Stimulated activated CD4-positive, alpha-beta T cell treated with anti-CD3 and anti-CD28 coated beads, TNF-alpha, amount 100 ng/mL, for 1 hour (primary cell): ENCODE measurements around the gene OGFOD2.

ENCODE experiments used
- DNase-seq, 3 donors: peaks; one replicate each; pipeline ENCODE4 v3.0.0-alpha.2; 2020; ENCODE audit warnings: low read depth in 3 of 3, low spot score in 1 of 3

Gene OGFOD2

DNA sequence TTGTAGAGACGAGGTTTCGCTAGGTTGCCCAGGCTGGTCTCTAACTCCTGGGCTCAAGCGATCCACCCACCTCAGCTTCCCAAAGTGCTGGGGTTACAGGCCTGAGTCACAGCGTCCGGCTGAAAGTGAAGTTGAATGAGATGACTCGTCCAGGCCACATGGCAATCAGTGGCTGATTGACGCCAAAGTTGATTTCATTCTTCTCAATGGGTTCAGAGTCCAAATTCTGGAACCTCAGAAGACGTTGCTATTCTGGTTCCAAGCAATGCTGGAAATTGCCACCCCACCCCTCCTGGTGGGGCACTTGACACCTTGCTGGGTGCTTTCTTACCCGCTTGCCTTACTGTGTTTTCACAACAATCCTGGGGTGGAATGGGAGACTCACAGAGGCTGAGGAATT lies 23.6 kb upstream of the OGFOD2 start:
- no peak for DNase-seq

DNA sequence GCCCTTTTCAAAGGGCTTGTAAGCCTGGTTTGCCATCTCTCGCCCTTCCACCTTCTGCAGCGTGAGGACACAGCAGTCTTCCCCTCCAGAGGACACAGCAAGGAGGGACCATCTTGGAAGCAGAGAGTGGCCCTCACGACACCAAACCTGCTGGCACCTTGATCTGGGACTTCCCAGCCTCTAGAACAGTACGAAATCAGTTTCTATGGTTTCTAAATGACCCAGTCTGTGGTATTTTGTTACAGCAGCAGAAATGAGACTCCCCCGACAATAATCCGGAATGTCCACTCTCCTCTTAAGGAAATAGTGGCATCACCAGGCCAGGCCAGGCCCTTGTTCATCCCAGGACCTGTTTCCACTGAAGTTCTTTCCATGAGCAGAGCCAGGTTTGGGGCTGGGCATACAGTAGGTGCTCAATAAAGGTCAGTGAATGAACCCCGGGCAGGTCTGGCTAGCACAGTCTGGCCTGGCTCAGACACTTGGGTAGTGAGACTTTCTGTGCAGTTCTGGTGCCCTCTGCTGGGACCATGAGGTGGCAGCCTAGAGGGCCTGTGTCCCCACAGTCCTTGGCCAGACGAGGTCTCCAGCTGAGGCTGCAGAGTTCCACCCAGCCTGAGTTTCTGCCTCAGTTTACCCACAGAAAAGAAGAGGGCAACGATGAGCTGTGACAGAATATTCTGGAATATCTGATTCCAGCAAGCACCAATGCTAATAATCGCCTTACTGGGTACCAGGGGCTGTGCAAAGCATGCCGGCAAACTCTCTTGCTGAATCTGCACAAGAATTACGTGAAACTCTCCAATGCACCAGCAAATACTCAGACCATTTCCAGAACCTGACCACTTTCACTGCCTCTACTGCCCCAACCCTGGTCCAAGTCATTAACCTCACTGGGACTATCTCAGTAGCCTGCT lies 22.8 kb upstream of the OGFOD2 start:
- peak; percentile 39 to 62 (median 55) for DNase-seq

DNA sequence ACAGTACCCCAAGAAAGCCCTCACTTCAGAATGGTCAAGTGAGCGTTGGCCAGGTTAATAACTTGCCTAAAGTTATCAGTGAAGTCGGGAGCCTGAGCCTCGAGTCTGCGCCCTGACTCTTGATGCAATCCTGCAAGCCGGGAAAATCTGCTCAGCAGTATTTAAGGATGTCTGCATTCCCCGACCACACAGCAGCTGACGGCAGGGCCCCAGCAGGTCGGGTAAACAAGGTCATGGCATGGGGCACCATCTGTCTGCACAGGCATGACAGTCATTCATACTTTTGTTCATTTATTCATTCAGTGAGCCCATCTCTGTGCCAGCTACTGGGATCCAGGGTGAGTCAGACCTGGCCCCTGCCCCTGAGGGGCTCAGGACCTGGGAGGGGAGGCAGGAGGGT lies 19.9 kb upstream of the OGFOD2 start:
- no peak for DNase-seq

DNA sequence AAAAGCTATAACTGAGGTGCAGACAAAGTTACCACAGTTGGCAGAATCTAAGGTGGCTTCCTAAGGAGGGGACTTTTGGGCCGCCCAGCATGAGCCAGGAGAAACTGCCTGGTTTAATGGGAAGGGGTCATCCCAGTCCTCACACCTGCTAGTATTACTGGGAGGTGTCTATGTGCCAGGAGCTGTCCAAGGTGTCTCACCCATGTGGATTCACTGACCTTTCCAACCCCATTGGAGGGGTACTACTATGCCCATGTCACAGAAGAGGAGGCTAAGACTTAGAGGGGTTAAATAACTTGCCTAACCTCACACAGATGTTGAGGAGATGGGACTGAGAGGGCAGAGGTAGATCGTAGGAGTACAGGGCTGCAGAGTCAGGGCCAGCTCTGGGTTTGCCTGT lies 19.0 kb upstream of the OGFOD2 start:
- DNase-seq = no peak

DNA sequence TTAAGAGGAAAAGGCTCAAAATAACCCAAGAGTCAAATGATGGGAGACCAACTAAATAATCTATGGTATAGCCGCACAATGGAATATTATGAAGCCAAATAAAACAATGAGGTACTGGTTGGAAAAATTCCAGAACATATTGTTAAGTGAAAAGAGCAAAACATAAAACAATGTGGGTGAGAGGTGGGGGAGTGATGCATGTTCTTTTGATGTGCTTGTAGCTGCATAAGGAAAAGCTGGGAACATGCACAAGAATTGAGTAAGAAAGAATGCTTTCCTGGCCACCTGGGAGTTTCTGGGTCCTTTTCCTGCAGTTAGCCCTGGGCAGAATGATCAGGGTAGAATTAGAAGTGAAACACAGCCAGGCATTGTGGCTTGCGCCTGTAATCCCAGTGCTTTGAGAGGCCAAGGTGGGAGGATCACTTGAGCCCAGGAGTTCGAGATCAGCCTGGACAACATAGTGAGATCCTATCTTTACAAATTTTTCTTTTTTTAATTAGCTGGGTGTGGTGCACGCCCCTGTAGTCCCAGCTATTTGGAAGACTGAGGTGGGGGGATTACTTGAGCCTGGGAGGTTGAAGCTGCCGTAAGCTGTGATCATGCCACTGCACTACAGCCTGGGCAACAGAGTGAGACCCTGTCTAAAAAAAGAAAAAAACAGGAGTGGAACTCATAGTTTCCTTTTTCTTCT lies 16.7 kb upstream of the OGFOD2 start:
- no peak for DNase-seq

DNA sequence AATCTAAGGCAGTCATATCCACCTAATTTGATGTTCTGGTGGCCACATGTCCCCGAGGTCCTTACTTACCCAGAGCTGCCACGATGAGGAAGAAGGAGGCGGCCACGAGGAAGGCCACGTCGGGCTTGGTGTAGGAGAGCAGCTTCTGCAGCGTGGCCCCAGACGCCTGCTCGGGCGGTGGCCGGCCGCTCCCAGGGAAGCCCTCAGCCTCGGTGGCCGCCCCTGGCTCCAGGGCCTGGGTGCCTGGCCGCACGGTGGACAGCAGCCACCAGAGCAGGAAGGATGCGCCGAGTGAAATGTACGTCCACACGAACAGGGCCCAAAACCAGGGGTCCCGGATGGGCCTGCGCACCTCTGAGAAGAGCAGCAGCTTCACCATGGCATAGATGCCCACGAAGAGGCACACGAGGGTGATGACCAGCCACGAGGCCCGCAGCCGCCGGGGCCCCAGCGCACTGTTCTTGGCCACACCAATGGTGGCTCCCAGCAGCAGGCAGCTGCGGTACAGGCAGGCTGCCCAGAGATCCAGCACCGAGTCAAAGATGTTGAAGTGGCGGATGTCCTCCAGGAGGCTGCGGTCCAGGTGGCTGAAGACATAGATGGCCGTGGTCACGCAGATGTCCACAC lies 15.4 kb upstream of the OGFOD2 start:
- DNase-seq = no peak

DNA sequence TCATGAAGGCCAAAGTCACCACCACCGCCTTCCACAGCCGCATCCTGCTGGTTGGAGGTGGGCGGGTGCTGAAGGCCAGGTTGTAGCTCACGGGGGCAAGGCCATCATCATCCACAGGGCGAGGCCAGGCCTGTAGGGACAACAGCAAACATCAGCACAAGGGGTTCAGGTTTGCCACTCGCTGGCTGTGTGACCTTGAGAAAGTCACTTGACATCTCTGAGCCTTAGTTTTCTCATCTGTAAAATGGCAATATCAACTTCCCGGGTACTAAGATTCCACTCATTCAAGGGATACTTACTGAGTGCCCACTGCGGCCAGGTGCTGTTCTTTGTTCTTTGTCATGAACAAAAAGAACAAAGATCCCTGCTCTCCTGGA lies 14.9 kb upstream of the OGFOD2 start:
- DNase-seq = no peak

DNA sequence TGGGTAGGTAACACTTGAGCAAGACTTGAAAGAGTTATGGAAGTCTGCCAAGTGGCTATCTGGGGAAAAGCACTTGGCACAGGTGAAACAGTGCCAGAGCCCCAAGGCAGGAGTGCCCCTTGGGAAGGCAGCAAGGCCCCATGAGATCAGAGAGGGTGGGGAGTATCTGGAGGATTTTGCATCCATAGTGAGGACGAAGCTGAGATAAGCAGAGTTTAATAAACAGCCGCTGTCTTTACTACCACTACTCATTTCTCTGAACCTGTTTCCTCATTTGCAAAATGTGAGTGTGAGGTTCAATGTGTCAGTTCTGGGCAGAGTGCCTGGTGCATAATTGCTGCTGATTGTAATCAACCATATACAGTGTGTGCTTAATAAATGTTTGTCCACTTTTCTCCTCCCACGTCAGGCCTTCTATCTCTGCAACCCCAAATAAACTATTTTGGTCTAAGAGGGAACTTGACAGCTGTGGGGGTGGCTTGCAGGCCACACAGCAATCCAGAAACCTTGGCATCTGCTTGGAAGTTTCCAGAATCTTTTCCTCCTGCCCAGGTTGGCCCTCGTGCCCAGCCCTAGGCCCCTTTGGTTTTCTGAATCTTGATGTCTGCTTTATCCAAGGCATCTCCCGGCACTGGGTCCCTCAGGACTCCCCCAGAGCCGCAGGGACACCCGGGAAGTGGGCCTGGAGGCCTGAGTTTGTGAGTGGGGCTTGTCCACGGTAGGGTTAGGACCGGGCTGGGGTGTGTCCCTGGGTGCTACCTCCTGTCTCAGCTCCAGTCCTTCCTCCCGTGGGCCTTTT lies 13.3 kb upstream of the OGFOD2 start:
- no peak for DNase-seq

DNA sequence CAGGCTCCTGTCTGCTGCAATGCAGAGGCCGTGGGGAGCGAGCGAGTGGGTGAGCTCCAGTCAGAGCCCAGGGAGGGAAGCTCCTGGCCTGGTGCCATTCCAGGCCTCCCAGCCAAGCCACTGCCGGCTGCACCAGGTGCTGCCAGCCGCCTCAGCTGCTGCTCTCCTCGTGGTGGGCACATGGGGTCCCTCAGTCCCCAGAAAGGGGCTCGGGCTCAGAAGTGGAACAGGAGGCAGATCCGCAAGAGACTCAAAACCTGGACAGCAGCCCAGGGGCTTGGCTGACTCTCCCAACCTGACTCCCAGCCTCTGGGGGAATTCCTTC lies 11.1 kb upstream of the OGFOD2 start:
- no peak for DNase-seq

DNA sequence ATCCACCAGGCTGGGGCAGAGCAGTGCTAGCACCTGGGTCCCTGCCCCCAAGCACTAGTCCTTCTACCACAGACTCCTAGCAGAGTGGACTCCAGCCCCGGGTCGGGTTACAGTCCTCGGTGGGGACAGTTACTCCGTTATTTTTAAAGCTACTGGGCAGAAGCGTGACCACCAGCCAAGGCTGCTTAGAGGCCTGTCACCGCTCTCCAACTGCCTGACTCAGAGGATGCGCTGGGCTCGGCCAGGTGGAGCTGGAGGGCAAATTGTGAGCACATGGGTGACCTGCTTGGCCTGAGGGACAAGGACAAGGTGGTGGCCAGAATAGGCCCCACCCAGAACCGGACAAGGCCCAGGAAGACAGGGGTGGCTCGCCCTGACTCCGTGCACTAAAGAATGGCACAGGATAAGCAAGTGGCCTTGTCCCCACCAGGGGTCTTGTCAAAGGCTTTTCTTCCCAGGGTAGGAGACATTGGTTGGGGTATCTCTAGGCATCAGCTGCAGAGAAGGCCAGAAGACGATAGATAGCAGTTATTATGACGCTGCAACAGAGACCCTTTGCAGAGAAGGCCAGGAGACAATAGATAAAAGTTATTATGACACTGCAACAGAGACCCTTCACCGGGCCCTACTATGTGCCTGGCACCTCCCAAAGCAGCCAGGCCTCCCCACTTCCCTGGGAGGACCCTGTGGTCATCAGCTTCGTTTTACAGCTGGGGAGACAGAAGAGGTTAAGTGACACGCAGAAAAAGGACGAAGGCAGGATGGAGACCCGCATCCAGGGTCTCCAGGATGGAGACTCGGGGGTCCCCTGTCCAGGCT lies 10.4 kb upstream of the OGFOD2 start:
- no peak for DNase-seq

DNA sequence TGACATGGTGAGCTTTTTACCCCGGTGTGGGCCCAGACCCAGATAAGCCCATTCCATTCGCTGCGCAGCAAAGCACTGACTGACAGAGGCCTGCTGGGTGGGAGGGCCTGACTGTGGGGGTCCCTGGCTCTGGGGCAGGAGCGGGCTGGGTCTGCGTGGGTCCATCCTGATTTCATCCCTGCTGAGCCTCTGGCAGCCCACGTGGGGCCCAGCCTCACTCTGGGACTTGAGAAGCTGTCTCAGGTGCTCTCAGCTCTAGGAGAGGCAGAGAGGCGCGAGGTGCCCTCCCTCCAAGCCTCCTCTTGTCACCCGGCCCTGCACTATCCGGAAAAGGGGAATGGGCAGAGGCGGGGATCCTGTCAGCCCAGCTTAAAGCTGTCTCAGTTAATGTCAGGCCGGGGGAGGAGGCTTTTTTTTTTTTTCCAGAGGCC lies 9.7 kb upstream of the OGFOD2 start:
- DNase-seq = no peak

DNA sequence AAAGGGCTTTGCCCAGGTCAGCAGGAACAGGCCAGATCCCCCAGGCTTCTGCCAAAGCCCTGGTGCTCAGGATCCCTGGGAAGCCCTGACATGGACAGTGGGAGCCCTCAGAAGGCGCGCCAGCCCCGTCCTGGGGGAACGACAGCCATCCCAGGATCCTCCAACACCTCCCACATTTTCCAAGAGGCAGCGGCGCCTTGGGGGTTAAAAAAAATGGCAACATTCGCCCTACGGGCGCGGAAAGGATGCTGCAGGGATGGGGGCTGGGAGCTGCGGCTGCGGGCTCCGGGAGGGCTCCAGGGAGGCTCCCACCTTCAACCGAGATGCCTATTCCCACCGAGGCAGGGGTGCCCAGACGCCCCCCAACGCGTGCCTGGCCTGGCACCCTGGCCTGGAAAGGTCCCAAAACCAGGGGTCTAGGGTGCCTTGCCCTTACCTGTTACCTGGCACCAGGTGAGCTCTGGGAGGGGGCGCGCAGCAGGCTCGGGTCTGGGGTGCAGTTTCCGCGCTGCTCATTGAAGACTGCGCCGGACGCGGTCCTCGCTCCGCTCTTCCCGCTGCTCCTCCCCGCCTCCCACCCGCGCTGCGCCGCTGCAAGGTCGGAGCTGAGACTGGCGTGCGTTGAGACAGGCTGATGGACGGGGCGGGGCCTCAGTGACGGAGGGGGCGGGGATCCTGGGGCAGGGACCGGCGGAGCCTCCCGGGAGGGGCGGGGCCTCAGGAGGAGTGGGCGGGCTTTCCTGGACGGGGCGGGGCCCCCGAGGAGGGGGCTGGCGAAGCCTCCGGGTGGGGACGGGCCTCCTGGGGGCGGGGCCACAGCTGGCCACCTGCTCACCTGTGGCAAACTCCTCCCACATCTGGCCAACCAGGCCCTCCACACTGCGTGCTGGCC lies 8.9 kb upstream of the OGFOD2 start, which contains the start of gene ABCB9:
ABCB9 (minus strand) TSS at position 613 of the 892 bp plus-strand sequence. CDS start 6,228 bp downstream, outside the sequence.
- peak; percentile 84 to 97 (median 90) for DNase-seq

DNA sequence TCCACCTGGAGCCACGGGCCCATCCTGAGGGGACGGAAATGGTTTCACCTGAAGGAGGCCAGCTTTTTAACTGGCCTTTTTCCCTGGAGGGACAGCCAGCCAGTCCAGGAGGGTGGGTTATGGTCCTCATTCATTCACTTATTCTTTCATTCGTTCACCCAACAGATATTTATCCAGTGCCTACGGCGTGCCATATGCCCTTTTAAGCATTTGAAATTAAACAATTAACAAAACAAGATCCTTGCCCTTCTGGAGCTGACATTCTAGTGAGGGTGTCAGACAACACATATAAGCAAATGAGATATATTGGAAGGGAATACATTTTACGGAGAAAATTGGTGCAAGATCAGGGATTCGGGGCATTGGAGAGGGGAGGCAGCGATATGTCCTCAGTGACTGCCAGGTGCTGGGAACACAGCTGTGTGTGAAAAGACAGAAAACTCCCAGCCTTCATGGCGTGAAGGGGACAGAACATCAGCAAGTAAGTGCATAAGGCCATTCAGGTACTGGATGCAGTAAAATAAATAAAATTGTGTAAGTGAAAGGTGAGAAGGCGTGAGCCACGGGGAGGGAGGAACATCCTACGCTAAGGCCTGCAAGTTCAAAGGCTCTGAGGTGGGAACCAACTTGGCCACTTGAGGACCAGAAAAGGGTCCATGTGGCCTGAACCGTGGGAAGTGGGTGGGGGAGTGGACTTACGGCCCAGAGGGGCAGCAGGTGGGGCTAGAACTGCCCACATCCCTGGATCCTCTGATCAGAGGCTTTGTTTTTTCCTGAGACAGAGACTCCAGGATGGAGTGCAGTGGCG lies 8.1 kb upstream of the OGFOD2 start:
- DNase-seq = no peak

DNA sequence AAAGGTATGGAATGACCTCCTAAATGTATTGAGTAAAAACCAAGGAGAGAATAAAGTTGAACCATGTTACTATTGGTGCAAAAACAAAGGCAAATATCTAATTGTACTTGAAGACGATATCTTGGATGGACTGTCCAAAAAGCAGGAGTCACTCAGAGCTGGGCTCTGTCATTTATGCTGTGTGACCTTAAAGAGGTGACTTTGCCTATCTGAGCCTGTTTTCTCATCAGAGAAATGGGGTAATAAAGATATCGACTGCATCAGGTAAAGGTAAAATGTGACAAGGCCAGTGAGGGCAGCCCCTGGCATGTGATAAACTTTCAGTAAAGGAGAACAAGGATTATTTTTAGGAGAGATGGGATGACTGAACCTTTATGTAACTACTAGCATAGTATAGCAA lies 6.9 kb upstream of the OGFOD2 start:
- DNase-seq = no peak

DNA sequence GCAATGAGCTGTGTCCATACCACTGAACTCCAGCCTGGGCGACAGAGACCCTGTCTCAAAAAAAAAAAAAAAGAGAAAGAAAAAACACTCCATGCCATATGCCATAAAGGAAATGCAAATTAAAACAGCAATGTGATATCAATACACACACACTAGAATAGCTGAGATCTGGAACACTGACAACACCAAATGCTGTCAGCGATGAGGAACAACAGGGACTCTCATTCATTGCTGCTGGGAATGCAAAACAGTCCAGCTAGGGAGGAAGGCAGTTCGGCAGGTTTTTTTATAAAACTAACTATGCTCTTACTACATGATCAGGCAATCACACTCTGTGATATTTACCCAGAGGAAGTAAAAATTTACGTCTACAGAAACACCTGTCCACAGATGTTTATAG lies 5.4 kb upstream of the OGFOD2 start:
- no peak for DNase-seq

DNA sequence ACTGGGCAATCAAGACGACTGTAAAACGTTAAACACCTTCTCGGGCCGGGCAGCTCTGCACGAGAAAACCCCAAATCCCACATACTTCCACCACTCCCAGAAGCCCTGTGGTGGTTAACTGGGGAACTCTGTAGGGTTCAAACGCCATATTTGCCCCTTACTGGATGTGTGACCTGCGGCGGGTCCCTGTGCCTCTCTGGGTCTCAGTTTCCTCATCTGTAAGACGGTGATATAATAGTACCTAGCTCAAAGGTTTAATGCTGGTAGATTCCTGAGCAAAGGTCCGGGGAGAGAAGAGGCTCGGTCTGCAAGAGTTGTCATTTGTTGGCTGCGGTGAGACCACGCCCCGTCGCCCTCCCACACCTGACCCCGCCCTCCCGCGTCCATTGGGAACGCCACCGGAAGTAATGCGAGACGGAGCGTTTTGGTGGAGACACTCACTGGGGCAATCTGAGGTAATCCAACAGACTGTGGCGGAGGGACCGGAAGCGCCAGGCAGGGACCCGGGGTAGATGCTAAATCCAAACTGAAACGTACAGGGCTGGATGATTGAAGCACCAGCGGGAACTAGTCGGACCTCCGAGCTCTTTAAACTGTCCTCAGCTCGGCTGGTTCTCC lies 661 bp upstream of the OGFOD2 start:
- peak; percentile 97 to 98 (median 97) for DNase-seq

DNA sequence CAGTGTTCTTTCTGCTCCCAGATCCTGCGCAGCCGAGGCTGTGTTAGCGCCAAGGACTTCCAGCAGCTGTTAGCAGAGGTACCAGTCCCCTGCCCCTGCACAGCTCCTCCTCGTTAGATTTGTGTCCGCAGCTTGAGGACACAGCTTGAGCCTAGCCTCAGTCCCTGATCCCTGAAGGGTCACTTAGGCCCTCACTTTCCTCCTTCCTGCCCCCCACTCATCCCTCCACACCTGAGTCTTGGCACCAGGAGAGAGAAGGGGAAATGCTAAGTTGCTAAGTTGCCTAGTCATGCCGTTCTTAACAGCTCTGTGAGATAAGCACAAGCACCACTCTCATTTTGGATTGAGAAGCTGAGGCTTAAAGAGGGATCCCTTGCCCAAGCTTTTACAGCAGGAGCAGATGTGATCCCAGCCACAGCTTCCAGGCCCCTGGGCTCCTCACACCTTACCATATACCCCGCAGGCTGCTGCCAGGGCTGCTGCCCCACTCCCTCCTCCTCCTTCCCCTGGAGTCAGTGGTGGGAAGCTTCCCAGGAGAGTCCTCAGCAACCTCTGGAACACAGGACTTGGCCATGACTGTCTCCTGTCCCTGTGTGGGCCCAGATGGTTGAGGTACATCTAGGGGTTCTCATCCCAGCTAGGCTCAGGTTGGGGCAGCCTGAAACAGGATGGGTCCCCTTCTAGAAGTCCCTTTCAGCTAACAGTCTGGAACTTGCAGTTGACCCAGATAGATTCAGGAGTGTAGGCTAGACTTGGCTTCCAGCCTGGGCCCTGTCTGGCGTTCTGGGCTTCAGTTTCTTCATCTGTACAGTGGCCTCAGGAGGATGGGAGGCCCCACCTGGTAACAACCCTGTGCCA lies 975 bp downstream of the OGFOD2 start:
- no peak for DNase-seq
